Measurements from ENCODE around the gene PIEZO1. TPM values are rescaled to one million over a fixed set of nuclear protein-coding genes. Genes with fewer than 3 reads are reported as not detected.

The PIEZO1 gene
- total and polyA plus RNA-seq, 2 donors (not counting 3 experiments of a cell fraction or from before 2014, with no cell fraction given) = 298 to 322 TPM

DNA sequence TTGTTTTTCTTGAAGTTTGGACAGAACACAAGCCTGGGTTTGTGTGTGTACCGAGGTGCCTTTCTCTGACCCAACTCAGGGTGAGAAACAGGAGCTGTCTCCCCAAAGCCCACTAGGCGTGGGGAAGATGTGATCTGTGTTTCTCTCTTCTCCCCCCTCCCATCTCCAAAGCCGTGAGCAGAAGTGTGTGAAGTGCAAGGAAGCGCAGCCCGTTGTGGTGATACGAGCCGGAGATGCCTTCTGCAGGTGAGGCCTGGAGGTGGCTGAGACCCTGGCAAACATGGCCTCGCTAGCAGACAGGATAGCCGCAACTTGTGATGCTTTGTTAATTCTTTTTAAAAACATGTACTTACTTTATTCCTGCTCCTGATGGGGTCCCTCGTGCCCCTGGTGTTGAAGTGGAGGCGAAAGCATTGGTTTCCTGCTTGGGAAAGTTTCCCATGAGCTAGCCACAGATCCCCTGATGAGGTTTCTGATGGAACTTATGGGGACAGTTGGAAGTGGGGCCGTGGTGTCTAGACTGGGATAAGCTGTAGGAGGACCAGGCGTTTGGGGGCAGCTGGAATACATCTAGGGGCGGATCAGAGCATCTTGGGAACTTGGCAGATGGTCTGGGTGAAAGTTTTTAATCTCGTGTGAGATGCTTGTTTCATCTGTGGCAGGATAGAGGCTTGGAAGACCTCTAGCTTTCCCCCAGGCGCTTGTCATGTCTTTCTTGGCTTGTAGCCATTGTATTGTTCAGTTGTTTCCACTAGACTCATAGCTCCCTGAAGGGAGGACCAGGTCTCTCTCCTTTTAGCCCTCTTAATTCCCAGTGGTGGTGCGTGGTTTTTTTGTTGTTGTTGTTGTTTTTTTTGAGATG lies 77.8 kb downstream of the PIEZO1 start:
- Histone ChIP-seq H3K27ac (ENCODE audit: insufficient read depth, low read depth, low read length) (peak overlapping the region; percentile 0), H3K4me3 (replicated peaks in 1 of 3; ENCODE audit: insufficient read depth in 1 of 3, low read depth in 1 of 3, low read length in 3 of 3) (peak overlapping the region; percentile 34 to 90 (median 69)), H4K20me1 (replicated peaks; ENCODE audit: control insufficient read depth, extremely low read depth, insufficient read depth, low read length) (no peaks in the 10 kb centered on the region), H3K27me3 (ENCODE audit: control insufficient read depth in 2 of 2, insufficient read depth in 2 of 2, low read length in 2 of 2) (no peaks in the 10 kb centered on the region), H3K9me1 (replicated peaks; ENCODE audit: control insufficient read depth, extremely low read depth, insufficient read depth, low read length) (no peaks in the 10 kb centered on the region), H3K9me3 (replicated peaks; ENCODE audit: control insufficient read depth, insufficient read depth, low read length) (no peaks in the 10 kb centered on the region), H3K9ac (replicated peaks; ENCODE audit: extremely low read depth, insufficient read depth, low read length) (peak overlapping the region; percentile 42), H3K36me3 (ENCODE audit: control insufficient read depth in 2 of 2, extremely low read depth in 1 of 2, insufficient read depth in 2 of 2, low read length in 2 of 2) (peaks cover 0 to 3% of the 10 kb centered on the region in 2 experiments), H3K79me2 (ENCODE audit: control insufficient read depth, insufficient read depth, low read length) (peaks cover 58% of the 10 kb centered on the region), H3K4me2 (ENCODE audit: insufficient read depth, low read length) (peak overlapping the region; percentile 72), H2AFZ (ENCODE audit: low read depth, low read length) (no peak overlapping the region), H3K4me1 (ENCODE audit: control insufficient read depth, extremely low read depth, insufficient read depth, low read length) (peaks cover 37% of the 10 kb centered on the region)
- dilution Hi-C loops (cut with MboI; ENCODE audit: extremely low pct_ligation_motif_present, low sequenced_read_pairs) = no loop called here
- ChIA-PET POLR2A (no interaction called here), CTCF (interaction anchor here (4.3 kb wide), 1 partner anchor 30 kb away, joined by 25 read pairs; no protein-coding TSS in a partner anchor)
- TF ChIP-seq JUN (IDR thresholded peaks at IDR 0.05; ENCODE audit: borderline replicate concordance, insufficient read depth, insufficient read length, low read depth) = no peak
- no peak for TF ChIP-seq EZH2 (IDR thresholded peaks at IDR 0.05; ENCODE audit: borderline replicate concordance, low read depth, low read length, severe bottlenecking)
- no peak for TF ChIP-seq GATA2 (IDR thresholded peaks at IDR 0.05; ENCODE audit: insufficient read depth, insufficient read length, low read depth, low read length)
- TF ChIP-seq MYC (IDR thresholded peaks at IDR 0.05; ENCODE audit: low read depth, low read length) = no peak
- TF ChIP-seq POLR2A (IDR thresholded peaks at IDR 0.05; ENCODE audit: low read depth, low read length) = no peak
- TF ChIP-seq, protein P1, sequence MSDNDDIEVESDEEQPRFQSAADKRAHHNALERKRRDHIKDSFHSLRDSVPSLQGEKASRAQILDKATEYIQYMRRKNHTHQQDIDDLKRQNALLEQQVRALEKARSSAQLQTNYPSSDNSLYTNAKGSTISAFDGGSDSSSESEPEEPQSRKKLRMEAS (IDR thresholded peaks at IDR 0.05; ENCODE audit: insufficient read depth, insufficient read length) = no peak
- TF ChIP-seq CTCF (IDR thresholded peaks at IDR 0.05; ENCODE audit: extremely low read depth in 1 of 2, insufficient read depth in 1 of 2, low read depth in 1 of 2, low read length in 2 of 2) = no peak
- TF ChIP-seq POLR2AphosphoS5 (IDR thresholded peaks at IDR 0.05; ENCODE audit: insufficient read depth, low read depth, low read length) = no peak
- no peak for TF ChIP-seq FOS (IDR thresholded peaks at IDR 0.05; ENCODE audit: borderline replicate concordance, insufficient read depth, low read length)
- DNase-seq (ENCODE audit: low read depth, low spot score) (no peak), FAIRE-seq (peak; percentile 21)
- no TSS peak for BruUV-seq (replicated peaks)
- intact Hi-C loops (cut with micrococcal nuclease) = no loop called here
